SW 1271 (cell line): ENCODE results near the gene RGS9.
"Not testable (repeated sequence)": the region's sequence is repeated elsewhere in the genome, so short reads cannot be mapped to it uniquely, and the experiment has no call there.

Source experiments
- DNase-seq, 2 experiments: peaks; one replicate each; lab custom pipeline; 2025; lab: John Stamatoyannopoulos, UW

Gene RGS9

DNA sequence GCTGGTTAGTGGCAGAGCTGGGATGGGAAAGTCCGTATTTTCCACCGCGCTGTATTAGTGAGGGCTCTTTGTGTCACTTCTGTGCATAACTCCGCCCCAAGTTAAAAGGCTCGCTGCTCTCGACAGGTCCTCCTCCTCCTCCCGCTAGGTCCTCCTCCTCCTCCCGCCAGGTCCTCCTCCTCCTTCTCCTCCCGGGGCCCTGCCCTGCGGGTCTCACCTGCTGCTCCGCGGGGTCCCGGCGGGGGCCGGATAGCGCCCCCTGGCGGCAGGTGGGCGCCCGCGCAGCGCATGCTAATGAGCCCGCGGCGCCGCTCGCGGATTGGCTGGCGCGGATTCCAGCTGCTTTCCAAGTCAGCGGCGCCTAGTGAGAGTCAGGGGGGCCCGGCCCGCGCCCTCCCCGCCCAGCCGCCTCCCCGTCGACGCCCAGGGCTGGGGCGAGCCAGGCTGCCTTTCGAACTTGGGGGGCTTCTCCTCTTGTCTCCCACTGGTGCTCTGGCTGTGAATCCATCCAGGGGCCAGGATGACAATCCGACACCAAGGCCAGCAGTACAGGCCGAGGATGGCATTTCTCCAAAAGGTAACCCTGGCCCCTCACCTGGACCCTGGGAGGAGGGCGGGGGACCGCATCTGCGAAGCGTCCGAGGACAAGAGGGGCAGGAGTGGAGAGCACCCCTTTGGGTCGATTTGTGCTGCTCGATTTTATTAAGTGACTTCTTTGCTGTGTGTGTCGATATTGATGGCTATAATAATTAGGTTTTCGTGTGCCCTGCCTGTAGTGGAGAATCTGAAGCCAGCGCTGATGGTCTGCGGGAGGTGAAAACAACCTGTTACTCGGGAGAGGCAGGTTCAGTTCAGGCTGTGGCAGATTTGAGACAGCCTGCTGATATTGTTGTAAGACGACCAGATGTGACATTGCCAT is at the start of gene RGS9:
RGS9 (plus strand) TSS at position 350 of the 919 bp plus-strand sequence; CDS start at position 521, 171 bp downstream.
- DNase-seq = peak in 1 of 2 experiments; percentile 31

DNA sequence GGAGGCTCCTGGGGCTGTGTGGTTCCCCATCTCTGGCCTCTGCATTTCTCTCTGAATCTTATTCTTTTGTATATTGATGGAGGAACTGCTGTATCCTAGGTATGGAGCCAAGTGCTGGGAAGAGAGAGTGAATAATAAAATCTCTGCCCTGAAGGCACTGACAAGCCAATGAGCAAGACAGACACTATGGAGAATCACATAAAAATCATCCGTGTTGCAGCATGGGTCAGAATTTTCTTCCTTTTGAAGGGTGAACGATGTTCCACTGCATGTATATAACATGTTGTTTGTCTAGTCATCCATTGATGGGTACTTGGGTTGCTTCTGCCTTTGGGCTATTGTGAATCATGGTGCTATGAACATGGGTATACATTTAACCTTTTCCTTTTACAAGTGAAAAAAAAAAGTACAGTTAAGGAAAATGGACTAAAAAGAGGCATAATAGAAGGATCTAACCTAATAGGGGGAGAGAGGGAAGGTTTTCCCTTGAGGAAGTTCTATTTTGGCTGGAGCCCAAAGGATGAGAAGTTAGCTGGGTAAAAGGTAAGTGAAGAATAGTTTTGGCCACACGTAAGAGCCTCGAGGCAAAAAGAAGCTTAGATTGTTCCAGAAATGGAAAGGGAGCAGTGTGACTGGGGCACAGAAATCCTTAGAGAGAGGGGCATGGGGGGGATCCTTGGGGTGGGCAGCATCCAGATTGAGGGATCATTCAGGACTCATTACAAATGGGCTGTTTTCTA is 48.4 kb upstream of the RGS9 start:
- DNase-seq = no peak

DNA sequence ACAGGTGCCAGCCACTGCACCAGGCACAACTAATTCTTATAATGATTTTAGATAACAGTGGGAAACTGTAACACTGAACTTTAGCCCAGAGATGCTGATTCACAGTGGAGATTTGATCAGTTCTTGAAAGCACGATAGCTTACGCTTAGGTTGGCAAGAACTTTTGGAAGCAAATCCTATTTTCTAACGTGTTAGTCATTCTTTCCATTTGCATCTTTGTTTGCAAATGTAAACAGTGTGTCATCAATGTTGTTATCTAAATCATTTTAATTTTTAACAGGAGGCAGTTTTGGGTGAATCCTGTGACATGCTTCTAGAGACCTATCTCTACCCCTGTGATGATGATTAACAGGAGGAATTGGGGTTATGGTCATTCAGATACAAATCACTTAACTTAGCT is 44.9 kb upstream of the RGS9 start:
- no peak for DNase-seq

DNA sequence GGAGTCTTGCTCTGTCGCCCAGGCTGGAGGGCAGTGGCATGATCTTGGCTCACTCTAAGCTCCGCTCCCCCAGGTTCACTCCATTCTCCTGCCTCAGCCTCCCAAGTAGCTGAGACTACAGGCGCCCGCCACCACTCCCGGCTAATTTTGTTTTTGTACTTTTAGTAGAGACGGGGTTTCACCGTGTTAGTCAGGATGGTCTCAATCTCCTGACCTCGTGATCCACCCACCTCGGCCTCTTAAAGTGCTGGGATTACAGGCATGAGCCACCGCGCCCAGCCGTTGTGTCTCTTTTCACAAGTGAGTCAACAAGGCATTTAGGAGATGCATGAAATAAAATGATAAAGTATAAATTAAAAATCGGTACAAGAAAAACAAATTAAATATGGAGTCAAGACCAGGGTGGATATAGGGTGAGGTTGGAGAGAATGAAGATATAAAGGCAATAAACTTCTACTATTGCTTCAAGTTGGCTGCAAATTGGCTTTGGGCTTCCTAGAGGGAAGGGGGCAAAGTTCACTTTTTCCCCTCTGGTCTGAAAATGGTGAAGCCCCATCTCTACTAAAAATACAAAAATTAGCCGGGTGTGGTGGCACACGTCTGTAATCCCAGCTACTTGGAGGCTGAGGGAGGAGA is 44.3 kb upstream of the RGS9 start:
- DNase-seq = not testable (repeated sequence)

DNA sequence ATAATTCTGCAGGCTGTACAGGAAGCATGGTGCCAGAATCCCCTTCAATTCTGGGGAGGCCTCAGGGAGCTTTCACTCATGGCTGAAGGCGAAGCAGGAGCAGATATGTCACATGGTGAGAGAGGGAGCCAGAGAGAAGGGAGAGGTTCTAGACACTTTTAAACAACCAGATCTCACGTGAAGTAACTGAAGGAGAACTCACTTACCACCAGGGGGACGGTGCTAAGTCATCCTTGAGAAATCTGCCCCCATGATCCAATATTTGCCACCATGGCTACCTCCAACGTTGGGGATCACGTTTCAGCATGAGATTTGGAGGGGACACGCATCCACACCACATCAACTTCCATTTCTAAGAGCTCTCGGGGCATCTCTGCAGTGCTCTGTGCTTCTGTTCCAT is 43.2 kb upstream of the RGS9 start:
- DNase-seq = no peak

GRCh38 chr17:65095465-65095864 is 41.7 kb upstream of the RGS9 start:
- no peak for DNase-seq

DNA sequence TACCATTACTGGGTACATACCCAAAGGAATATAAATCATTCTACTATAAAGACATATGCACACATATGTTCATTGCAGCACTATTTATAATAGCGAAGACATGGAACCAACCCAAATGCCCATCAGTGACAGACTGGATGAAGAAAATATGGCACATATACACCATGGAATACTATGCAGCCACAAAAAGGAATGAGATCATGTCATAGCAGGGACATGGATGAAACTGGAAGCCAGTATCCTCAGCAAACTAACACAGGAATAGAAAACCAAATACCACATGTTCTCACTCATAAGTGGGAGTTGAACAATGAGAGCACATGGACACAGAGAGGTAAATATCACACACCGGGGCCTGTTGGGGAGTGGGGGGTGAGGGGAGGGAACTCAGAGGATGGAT is 40.8 kb upstream of the RGS9 start:
- DNase-seq = not testable (repeated sequence)

DNA sequence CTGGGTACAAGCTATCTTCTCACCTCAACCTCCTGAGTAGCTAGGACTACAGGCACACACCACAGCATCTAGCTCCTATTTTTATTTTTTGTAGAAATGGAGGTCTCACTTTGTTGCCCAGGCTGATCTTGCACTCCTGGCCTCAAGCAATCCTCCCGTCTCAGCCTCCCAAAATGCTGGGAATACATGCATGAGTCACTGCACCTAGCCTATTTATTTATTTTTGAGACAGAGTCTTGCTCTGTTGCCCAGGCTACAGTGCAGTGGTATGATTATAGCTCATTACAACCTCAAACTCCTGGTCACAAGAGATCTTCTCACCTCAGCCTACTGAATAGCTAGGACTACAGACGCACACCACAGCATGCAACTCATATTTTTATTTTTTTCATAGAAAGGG is 40.1 kb upstream of the RGS9 start:
- DNase-seq = no peak

GRCh38 chr17:65099475-65099874 is 37.7 kb upstream of the RGS9 start:
- DNase-seq = no peak

GRCh38 chr17:65099941-65100315 is 37.2 kb upstream of the RGS9 start:
- DNase-seq = peak in 1 of 2 experiments; percentile 20

- peak; percentile 42 to 57 for DNase-seq
These were observed 36.6 kb upstream of the RGS9 start for GRCh38 chr17:65100316-65101140.

- no peak for DNase-seq
These were observed 35.8 kb upstream of the RGS9 start for GRCh38 chr17:65101371-65101770.

- DNase-seq = no peak
These were observed 34.9 kb upstream of the RGS9 start for GRCh38 chr17:65102235-65102634.

DNA sequence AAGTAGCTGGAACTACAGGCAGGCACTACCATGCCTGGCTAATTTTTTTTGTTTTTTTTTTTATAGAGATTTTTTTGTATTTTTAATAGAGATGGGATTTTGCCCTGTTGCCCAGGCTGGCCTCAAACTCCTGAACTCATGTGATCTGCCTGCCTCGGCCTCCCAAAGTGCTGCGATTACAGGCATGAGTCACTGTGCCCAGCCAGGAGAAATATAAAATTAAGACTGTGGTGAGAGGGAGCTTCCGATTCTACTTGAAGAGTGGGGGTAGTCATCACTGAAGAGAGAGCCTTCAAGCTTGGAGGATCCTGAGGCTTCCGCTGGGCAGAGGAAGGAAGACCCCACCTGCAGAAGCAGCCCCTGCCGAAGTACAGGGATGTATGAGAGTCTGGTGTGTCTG is 34.4 kb upstream of the RGS9 start:
- DNase-seq = no peak

- no peak for DNase-seq
These were observed 33.7 kb upstream of the RGS9 start for GRCh38 chr17:65103431-65103830.

GRCh38 chr17:65103896-65104295 is 33.3 kb upstream of the RGS9 start:
- DNase-seq = peak in 1 of 2 experiments; percentile 51

DNA sequence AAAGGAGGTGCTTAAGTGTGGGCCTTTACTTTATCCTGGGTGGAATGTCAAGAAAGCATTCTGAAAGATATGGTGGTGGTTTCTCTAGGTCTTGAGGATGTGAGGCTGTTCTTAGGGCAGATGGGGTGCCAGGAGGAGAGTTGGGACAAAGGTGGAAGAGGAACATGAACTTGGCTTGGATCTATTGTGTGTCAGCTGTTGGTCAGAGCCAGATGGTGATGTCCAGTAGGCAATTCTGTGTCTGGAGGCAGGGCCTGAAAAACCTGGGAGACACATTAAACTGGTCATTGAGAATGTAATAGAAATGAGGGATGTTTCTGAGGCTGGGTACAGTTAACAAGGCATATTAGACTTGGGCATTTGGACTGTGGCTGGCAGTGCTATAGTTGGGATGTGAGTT is 32.6 kb upstream of the RGS9 start:
- no peak for DNase-seq

DNA sequence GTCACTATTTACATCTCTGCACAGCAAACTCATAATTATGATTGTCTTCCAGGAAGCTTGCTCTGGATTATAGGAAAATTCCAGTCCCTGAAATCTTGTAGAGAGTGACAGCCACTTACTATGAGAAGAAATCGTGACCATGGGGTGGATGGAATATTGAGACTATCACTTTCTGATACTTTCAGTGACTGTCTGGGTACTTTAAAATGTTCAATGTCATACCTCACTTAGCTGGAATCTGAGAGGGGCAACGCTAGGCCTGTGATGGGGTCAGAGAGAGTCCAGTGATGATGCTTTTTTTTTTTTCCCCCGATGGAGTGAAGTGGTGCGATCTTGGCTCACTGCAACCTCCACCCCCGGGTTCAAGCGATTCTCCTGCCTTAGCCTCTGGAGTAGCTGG is 32.2 kb upstream of the RGS9 start:
- no peak for DNase-seq

GRCh38 chr17:65108152-65108551 is 29.0 kb upstream of the RGS9 start:
- no peak for DNase-seq

- no peak for DNase-seq
These were observed 27.6 kb upstream of the RGS9 start for GRCh38 chr17:65109543-65109942.

DNA sequence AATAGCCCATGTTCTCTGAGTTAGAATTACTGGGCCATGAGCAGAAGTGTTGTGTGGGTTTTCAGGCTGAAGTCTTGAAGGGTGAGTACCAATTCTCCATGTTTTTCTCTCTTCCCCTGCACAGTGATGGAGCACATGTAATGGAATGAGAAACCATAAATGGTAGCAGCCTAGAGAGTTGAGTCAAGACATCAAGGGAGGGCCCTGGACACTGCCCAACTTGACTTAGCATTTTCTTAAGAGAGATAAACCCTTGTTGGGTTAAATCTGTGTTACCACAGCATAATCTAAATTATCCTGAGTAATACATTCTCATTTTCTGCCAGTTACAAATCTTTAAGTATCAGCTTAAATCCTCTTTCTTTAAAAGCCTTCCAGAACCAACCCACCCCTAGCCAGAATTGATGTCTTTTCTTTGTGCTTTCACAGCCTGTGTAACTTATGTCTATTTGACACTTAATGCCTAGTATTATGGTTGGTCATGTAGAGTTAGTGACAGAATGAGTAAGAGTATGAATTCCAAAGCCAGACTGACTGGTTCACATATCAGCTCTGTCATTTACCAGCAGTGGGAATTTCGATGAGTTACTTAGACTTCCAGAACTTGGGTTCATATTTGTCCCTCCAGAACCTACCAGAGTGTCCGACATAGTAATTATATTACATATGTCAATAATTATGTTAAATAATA is 27.0 kb upstream of the RGS9 start:
- DNase-seq = no peak
